Kidney (tissue), 14 donors: ENCODE data around the gene HES3. TPM values are rescaled to one million over a fixed set of nuclear protein-coding genes. Genes with fewer than 3 reads are reported as not detected.

Experiments used
- DNase-seq, 5 donors: peaks; one replicate each; pipeline ENCODE4 v3.0.0-alpha.2; 2013 to 2020
- FAIRE-seq: peaks from 2 replicates; lab custom pipeline; 2012; peaks lifted over from hg19 to GRCh38; lab: Jason Lieb, UNC
- H3K27ac ChIP-seq, 2 donors: one replicate each; pipeline ENCODE4 v1.7.0; 2013; ENCODE audit warnings: low read depth in 2 of 2, low read length in 2 of 2, inconsistent platforms in 1 of 2
- H3K27me3 ChIP-seq: one replicate; pipeline ENCODE4 v1.7.1; 2013; ENCODE audit warnings: low read length, inconsistent platforms; ENCODE audit not compliant: control insufficient read depth, insufficient read depth
- H3K36me3 ChIP-seq, 3 donors: one replicate each; pipeline versions ENCODE4 v1.7.0 to v1.7.1; 2013; ENCODE audit warnings: low read length in 3 of 3, control low read depth in 1 of 3, inconsistent platforms in 1 of 3; ENCODE audit not compliant: insufficient read depth in 3 of 3, control insufficient read depth in 2 of 3
- H3K4me1 ChIP-seq, 3 donors: one replicate each; pipeline versions ENCODE4 v1.7.0 to v1.7.1; 2013; ENCODE audit warnings: low read length in 3 of 3, inconsistent platforms in 1 of 3, low read depth in 1 of 3; ENCODE audit not compliant: control insufficient read depth in 2 of 3, insufficient read depth in 2 of 3
- H3K4me3 ChIP-seq, 3 donors: one replicate each; pipeline versions ENCODE4 v1.7.0 to v1.8.1; 2013; ENCODE audit warnings: low read length in 3 of 3, control low read depth in 1 of 3, inconsistent platforms in 1 of 3
- H3K9ac ChIP-seq, 3 donors: one replicate each; pipeline versions ENCODE4 v1.7.0 to v1.7.1; 2013; ENCODE audit warnings: low read length in 3 of 3, control low read depth in 1 of 3, inconsistent platforms in 1 of 3
- H3K9me3 ChIP-seq, 3 donors: one replicate each; pipeline versions ENCODE4 v1.7.0 to v1.7.1; 2013; ENCODE audit warnings: low read length in 3 of 3, control low read depth in 1 of 3, inconsistent platforms in 1 of 3; ENCODE audit not compliant: control insufficient read depth in 2 of 3, insufficient read depth in 1 of 3
- CTCF ChIP-seq: IDR thresholded peaks from 3 replicates; pipeline ENCODE4 v1.5.1; 2012; ENCODE audit warnings: mild to moderate bottlenecking, moderate library complexity, borderline replicate concordance; ENCODE audit not compliant: insufficient read depth; ENCODE audit errors: extremely low read depth
- intact Hi-C: fragments of 100-400 bp; cut with DNase I; formaldehyde crosslinking; loops from one replicate; pipeline ENCODE4 v1.11.1; 2022
- polyA plus RNA-seq: library from polyadenylated mRNA; stranded (reverse); fragments of 350-450 nt; fragmentation: Illumina TruSeq; extraction: RNeasy Lipid Tissue Mini Kit (QIAGEN cat#74804); gene quantifications from one replicate; pipeline ENCODE4 v1.2.3, GENCODE V29; 2014; ENCODE audit warnings: low read depth, low replicate concordance; ENCODE audit not compliant: insufficient read depth
- total RNA-seq: library from RNA; stranded (reverse); fragmentation: NEBNext Ultra II Directional; extraction: Animal tissue kit (Norgen Biotek cat#: 25700); gene quantifications from one replicate; pipeline ENCODE4 v1.2.1, GENCODE V29; 2021
- donor health status: control.
- donor health status: control.
- donor health status: control.
- donor health status: control.
- donor health status: control.
- donor health status: DM: yes; HTN: yes; CAD: no.
- donor health status: Normal renal cell carcinoma (clear cell type).

The HES3 gene
- total and polyA plus RNA-seq, 2 donors from 2014 or later: not detected

GRCh38 chr1:6272868-6273267 lies 28.9 kb downstream of the HES3 start:
- Histone ChIP-seq H3K36me3 (no peaks in the 10 kb centered on the region), H3K27ac (peak overlapping the region; percentile 71 to 78), H3K4me1 (peaks cover 2 to 20% (median 11%) of the 10 kb centered on the region in 3 donors), H3K9ac (peak overlapping the region in 1 of 3 donors; percentile 40), H3K4me3 (no peak overlapping the region), H3K27me3 (no peaks in the 10 kb centered on the region), H3K9me3 (no peaks in the 10 kb centered on the region)
- TF ChIP-seq CTCF: no peak
- intact Hi-C loops: no loop called here
- no peak for FAIRE-seq
- peak in 1 of 5 donors; percentile 53 for DNase-seq

- Histone ChIP-seq H3K9me3 (no peaks in the 10 kb centered on the region), H3K4me3 (no peak overlapping the region), H3K27me3 (no peaks in the 10 kb centered on the region), H3K36me3 (no peaks in the 10 kb centered on the region), H3K9ac (no peak overlapping the region), H3K4me1 (peaks cover 2 to 20% (median 11%) of the 10 kb centered on the region in 3 donors), H3K27ac (peak overlapping the region; percentile 51 to 78)
- FAIRE-seq: peak; percentile 41
- no peak for TF ChIP-seq CTCF
- peak; percentile 78 to 92 (median 81) for DNase-seq
- intact Hi-C loops: no loop called here
These were observed 29.5 kb downstream of the HES3 start for GRCh38 chr1:6273380-6273891.

GRCh38 chr1:6274102-6274501 lies 30.1 kb downstream of the HES3 start:
- intact Hi-C loops: no loop called here
- Histone ChIP-seq H3K4me3 (no peak overlapping the region), H3K27ac (no peak overlapping the region), H3K9me3 (no peaks in the 10 kb centered on the region), H3K4me1 (peaks cover 2 to 20% (median 11%) of the 10 kb centered on the region in 3 donors), H3K9ac (no peak overlapping the region), H3K27me3 (no peaks in the 10 kb centered on the region), H3K36me3 (no peaks in the 10 kb centered on the region)
- DNase-seq (no peak), FAIRE-seq (no peak)
- TF ChIP-seq CTCF: no peak
